Cerebellar nuclear complex (tissue), 1 donor: Measurements from ENCODE around the gene TSLP.

Source experiments
- DNase-seq, 2 experiments: peaks; one replicate each; lab custom pipeline; 2025; lab: John Stamatoyannopoulos, UW

Gene TSLP

GRCh38 chr5:111099058-111099778 lies 27.7 kb downstream of the TSLP start:
- no peak for DNase-seq

GRCh38 chr5:111106320-111106948 lies 34.9 kb downstream of the TSLP start:
- no peak for DNase-seq

GRCh38 chr5:111107371-111107770 lies 35.9 kb downstream of the TSLP start:
- no peak for DNase-seq

GRCh38 chr5:111111956-111112355 lies 40.4 kb downstream of the TSLP start:
- no peak for DNase-seq

GRCh38 chr5:111113678-111114077 lies 42.2 kb downstream of the TSLP start:
- no peak for DNase-seq

- DNase-seq, result no peak
Measured at GRCh38 chr5:111115229-111115628, 43.7 kb downstream of the TSLP start.

- DNase-seq, result no peak
Measured at GRCh38 chr5:111116550-111116949, 45.0 kb downstream of the TSLP start.

GRCh38 chr5:111117136-111117535 lies 45.6 kb downstream of the TSLP start:
- DNase-seq, result no peak

- no peak for DNase-seq
Measured at GRCh38 chr5:111119221-111119620, 47.7 kb downstream of the TSLP start.

GRCh38 chr5:111119856-111120255 lies 48.3 kb downstream of the TSLP start:
- DNase-seq, result no peak

GRCh38 chr5:111120911-111121310 lies 49.4 kb downstream of the TSLP start:
- DNase-seq, result no peak

GRCh38 chr5:111121926-111122325 lies 50.4 kb downstream of the TSLP start:
- DNase-seq, result no peak

GRCh38 chr5:111122398-111122797 lies 50.9 kb downstream of the TSLP start:
- DNase-seq, result no peak

GRCh38 chr5:111124793-111125192 lies 53.3 kb downstream of the TSLP start:
- DNase-seq, result no peak

GRCh38 chr5:111126896-111127295 lies 55.4 kb downstream of the TSLP start:
- DNase-seq, result no peak
